NB4 (cell line): Measurements from ENCODE around the gene LIPA.

Experiments
- DNase-seq: peaks from one replicate; pipeline ENCODE4 v3.0.0; 2010; ENCODE audit warnings: low read depth
- H3K4me3 ChIP-seq: one replicate; pipeline ENCODE4 v1.5.1; 2011; ENCODE audit warnings: mild to moderate bottlenecking, low read depth, low read length, moderate library complexity
- CTCF ChIP-seq: IDR thresholded peaks from one replicate; pipeline ENCODE4 v1.5.1; 2012; ENCODE audit warnings: low read depth, low read length
- MYC ChIP-seq: IDR thresholded peaks from 2 replicates; pipeline ENCODE4 v1.6.1; 2011; ENCODE audit warnings: low read depth, low read length
- POLR2A ChIP-seq: IDR thresholded peaks from 2 replicates; pipeline ENCODE4 v1.6.1; 2011; ENCODE audit warnings: mild to moderate bottlenecking; ENCODE audit not compliant: insufficient read length; ENCODE audit errors: extremely low read depth
- TF ChIP-seq, protein P1 (sequence below): IDR thresholded peaks from 2 replicates; pipeline ENCODE4 v1.6.1; 2011; ENCODE audit warnings: low read depth, low read length

Gene LIPA

DNA sequence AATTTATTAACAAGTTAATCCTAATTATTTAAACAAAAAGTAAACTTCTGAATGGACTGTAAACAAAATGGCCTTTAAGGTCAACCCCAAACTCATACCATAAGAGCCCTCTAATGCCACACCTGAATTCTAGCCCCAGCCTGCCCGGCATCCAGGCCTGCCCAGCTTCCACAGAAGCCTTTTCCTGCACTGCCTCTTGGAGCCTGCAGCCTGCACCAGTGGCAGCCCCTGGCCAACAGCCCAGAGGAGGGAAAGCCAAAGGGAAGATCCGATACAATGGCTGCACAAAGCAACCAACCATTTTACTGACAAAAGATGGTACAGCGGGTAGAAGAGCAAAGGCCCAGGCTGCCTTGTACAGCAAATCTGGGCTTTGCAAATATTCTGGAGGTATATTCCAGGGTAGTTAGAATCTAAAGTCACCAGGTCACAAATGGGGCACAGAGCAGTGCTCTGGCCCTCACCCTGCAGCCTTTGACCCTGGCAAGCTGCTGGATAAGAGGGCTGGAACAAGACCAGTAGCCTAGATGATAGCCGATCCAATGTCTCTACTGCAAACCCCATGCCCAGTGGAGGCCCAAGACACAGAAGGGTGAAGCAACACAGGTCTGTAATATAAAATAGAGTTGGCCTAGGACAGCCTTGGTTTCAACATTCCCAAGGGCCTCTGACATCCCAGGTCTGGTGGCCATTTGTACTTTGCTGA lies 31.9 kb downstream of the LIPA start:
- no peak for TF ChIP-seq CTCF
- no peak for TF ChIP-seq MYC
- TF ChIP-seq POLR2A = no peak
- TF ChIP-seq, protein P1, sequence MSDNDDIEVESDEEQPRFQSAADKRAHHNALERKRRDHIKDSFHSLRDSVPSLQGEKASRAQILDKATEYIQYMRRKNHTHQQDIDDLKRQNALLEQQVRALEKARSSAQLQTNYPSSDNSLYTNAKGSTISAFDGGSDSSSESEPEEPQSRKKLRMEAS = no peak
- H3K4me3 ChIP-seq = no peak overlapping the region
- DNase-seq = no peak

DNA sequence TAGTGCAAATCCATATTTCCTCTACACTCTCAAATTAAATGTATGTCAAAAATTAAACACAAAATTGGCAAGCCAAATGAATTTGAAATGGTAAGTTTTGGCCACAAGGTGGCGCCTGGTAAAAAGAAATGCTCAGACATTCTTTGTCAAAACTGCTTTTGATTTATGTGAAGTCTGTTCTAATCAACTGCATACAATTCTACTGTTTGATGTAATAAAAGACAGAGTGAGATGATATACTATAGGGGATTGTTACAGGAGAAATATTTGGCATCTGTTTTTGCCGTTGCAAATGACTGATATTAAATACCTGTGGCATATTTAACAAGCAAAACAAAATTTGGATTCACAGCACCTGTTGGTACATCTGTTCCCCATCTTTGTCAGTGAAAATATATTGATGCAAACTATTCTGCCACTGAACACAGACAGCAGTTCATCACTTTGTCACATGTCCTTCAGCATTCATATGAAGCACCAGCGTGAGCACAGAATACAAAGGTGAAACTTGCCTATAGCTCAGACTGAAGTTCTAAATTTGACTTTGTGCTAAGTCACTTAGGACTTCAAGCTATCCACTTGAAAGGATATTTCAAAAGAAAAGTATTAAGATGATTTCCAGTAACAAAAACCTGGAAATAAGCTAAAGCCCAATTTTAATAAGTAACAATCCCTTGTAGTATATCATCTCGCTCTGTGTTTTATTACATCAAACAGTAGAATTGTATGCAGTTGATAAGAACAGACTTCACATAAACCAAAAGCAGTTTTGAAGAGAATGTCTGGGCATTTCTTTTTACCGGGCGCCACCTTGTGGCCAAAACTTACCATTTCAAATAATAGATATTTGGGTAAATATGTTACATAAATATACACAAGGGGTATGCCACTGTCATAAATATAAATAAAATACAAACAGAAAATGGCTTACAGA lies 34.3 kb downstream of the LIPA start:
- TF ChIP-seq CTCF (peak; percentile 54), POLR2A (no peak)
- H3K4me3 ChIP-seq = no peak overlapping the region
- DNase-seq = peak; percentile 71

DNA sequence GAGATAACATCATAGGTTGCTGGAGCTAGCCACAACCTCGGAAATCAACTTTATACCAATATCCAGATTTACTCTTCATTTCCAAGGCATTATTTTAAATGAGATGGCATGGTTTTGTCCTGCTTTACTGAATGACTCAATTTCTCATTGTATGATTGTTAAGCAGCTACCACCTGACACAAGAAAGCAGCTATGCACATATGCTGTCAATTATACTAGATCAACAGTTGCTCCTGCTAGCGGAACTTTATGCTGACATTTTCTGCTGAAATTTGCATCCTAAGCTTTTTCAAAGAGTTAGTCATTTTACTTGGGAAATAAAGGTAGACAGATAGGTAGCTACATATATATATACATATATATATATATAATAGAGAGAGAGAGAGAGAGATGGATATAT lies 35.5 kb downstream of the LIPA start:
- TF ChIP-seq, protein P1 = no peak
- no peak for TF ChIP-seq POLR2A
- no peak for TF ChIP-seq MYC
- no peak for TF ChIP-seq CTCF
- DNase-seq = no peak
- H3K4me3 ChIP-seq = no peak overlapping the region

DNA sequence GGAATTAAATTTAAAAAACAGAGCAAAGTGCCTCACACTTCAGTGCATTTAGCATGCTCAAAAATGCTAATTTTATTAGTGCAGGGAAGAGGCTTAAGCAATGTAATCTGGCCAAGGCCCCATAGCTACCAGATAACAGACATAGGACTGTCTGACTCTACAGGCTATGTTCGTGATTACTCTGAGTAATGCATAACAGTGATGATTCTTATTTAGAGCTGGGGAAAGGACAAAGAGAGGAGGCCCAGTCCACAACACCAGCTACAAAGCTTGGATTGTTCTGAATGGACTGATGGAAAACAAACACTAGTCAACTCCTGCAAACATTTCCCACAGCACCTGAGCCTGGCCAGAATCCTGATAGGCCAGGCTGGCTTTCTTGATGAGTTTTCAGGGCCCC lies 36.1 kb downstream of the LIPA start:
- TF ChIP-seq MYC = no peak
- TF ChIP-seq, protein P1 = no peak
- no peak for TF ChIP-seq POLR2A
- TF ChIP-seq CTCF = no peak
- H3K4me3 ChIP-seq = no peak overlapping the region
- DNase-seq = no peak

DNA sequence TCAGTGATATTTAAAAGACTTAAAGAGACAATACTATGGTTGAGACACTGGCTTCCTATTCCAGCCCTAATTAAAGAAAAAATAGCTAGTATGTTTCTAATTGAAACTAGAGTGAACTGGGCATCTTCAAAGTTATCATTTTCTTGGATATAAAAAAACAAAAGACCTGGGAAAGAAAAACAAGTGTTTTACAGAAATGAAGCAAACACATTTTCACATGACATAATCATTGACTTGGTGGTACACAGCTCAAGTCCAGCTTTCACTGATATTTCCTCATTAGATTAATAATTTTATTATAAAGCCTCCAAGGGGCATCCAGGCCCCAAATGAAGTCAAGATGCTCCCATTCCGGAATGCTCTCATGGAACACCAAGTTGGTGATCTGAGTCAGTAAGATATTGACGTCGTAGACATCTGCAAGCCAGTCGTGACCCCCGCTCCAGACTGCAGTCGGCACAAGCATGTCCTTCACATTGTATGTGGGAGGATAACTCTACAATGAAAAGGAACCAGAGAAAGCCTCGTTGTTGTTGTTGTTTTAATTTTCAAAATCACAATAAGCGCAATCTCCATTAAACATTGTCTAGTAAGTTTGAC lies 36.9 kb downstream of the LIPA start:
- no peak for DNase-seq
- no peak for TF ChIP-seq POLR2A
- TF ChIP-seq MYC = no peak
- TF ChIP-seq, protein P1 = no peak
- no peak for TF ChIP-seq CTCF
- no peak overlapping the region for H3K4me3 ChIP-seq
